Gastrocnemius medialis (tissue), 4 donors: ENCODE measurements around the gene LEKR1. TPM values are rescaled to one million over a fixed set of nuclear protein-coding genes. Genes with fewer than 3 reads are reported as not detected.

ENCODE experiments used
- ATAC-seq, 2 donors: fragments of 150-250 bp; one replicate each; pipeline ENCODE4 v1.9.1; 2016
- DNase-seq, 2 donors: peaks; one replicate each; pipeline ENCODE4 v3.0.0-alpha.2; 2019
- H3K27ac ChIP-seq, 4 donors: fragments of 200-600 bp; sonication (generic); 1 replicate in 1 of 4; 2 replicates in 3 of 4; pipeline ENCODE4 v1.5.1; 2016 to 2018; ENCODE audit warnings: mild to moderate bottlenecking in 2 of 4, moderate library complexity in 1 of 4
- H3K27me3 ChIP-seq, 3 donors: fragments of 200-600 bp; sonication (generic) in 2 of 3; 1 replicate in 1 of 3; 2 replicates in 2 of 3; pipeline versions ENCODE4 v1.5.1 to v1.6.0; 2016 to 2019; ENCODE audit warnings: mild to moderate bottlenecking in 1 of 3, moderate library complexity in 1 of 3
- H3K36me3 ChIP-seq, 2 donors: fragments of 200-600 bp; sonication (generic) in 1 of 2; one replicate each; pipeline ENCODE4 v1.5.1; 2017 to 2018
- H3K4me1 ChIP-seq, 2 donors: fragments of 200-600 bp; sonication (generic) in 1 of 2; one replicate each; pipeline ENCODE4 v1.5.1; 2016 to 2017; ENCODE audit warnings: mild to moderate bottlenecking in 2 of 2
- H3K4me3 ChIP-seq, 4 donors: fragments of 200-600 bp; sonication (generic) in 3 of 4; 1 replicate in 1 of 4; 2 replicates in 3 of 4; pipeline ENCODE4 v1.5.1; 2016 to 2019; ENCODE audit warnings: mild to moderate bottlenecking in 2 of 4
- H3K9me3 ChIP-seq, 3 donors: fragments of 200-600 bp; sonication (generic) in 2 of 3; 1 replicate in 1 of 3; 2 replicates in 2 of 3; pipeline ENCODE4 v1.5.1; 2016 to 2019
- CTCF ChIP-seq, 5 experiments: fragments of 450-650 bp in 3 of 5; fragments of 200-600 bp in 2 of 5; sonication (generic) in 2 of 5; IDR thresholded peaks in 4 of 5; conservative IDR thresholded peaks in 1 of 5; 1 replicate in 4 of 5; 2 replicates in 1 of 5; pipeline ENCODE4 v1.5.1; 2016 to 2019; ENCODE audit warnings: antibody characterized with exemption in 5 of 5, mild to moderate bottlenecking in 3 of 5, moderate library complexity in 3 of 5
- POLR2A ChIP-seq, 2 donors: fragments of 450-650 bp; IDR thresholded peaks; one replicate each; pipeline ENCODE4 v1.6.1; 2017; ENCODE audit warnings: antibody characterized with exemption in 2 of 2, mild to moderate bottlenecking in 2 of 2, moderate library complexity in 2 of 2
- in situ Hi-C, 4 donors: fragments of 200-750 bp; cut with MboI; loops; one replicate each; pipeline versions ENCODE4 v1.15.0 to v1.8.0; 2017; ENCODE audit warnings: low sequenced_read_pairs in 4 of 4
- intact Hi-C: fragments of 100-400 bp; cut with DNase I; formaldehyde crosslinking; loops from one replicate; pipeline ENCODE4 v1.15.1; 2023; ENCODE audit warnings: low total_unique reads
- total RNA-seq, 4 donors: library from RNA; depleted of rRNA; stranded (reverse); fragments of >200 nt; gene quantifications; one replicate each; pipeline versions ENCODE4 v1.1.0 to v1.2.3, GENCODE V29; 2016

The LEKR1 gene
- total RNA-seq, 4 donors from 2014 or later, result 0.20 to 0.56 TPM; not detected in 2

DNA sequence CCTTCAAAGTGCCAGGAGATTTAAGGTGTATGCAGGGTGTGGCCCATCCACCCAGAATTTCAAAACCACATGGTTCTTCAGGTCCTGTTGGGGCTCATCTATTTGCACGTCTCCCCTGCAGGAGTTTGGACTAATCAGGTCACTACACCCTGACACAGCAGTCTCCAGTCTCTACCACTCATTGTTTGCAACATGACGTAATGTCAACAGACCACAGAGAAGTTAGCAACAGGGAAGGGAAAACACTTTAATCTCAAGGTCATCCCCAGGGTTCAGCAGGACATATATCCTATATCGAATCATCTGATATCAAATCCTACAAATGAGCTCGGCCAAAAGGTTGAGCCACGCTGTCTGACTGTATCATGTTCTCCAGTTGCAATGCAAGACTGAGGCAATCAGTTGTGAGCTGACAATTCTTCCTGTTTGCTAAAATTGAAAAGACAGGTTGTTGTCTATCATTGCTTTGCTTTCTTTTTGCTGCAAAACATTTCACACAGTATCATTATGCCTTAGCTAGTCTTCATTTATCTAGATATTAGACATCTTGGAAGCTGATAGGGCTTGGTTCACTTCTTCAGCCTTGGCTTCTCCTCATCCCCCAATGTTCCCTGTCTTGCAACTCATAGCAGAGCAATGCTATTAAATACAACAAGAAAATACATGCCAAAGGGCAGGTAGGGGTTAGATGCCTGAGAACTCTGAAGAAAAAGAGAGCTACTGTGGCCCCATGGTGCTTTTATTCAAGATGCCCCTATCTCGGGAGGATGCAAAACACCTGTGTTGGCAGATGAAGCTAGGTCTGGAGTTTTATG is 13.4 kb upstream of the LEKR1 start:
- no peak for TF ChIP-seq POLR2A (IDR thresholded peaks at IDR 0.05)
- TF ChIP-seq CTCF (IDR thresholded peaks at IDR 0.05 in 4 of 5, conservative IDR thresholded peaks at IDR 0.05 in 1 of 5), result no peak
- peaks cover 22 to 26% of the 10 kb centered on the region in 2 donors for H3K4me1 ChIP-seq
- ATAC-seq, result peak; percentile 12 to 32
- intact Hi-C loops, result no loop called here
- no peaks in the 10 kb centered on the region for H3K9me3 ChIP-seq
- no peaks in the 10 kb centered on the region for H3K27me3 ChIP-seq
- no peak overlapping the region for H3K4me3 ChIP-seq
- H3K27ac ChIP-seq, result peak overlapping the region; percentile 38 to 90 (median 56)
- in situ Hi-C loops, result loop anchor here in 2 of 4 donors (10.0 to 25.0 kb wide), 3 partner anchors 138 to 275 kb away; partner anchors contain the start of genes SSR3 (in 1 of the 2) and TIPARP (in 1 of the 2)
- DNase-seq, result peak in 1 of 2 donors; percentile 21
- no peaks in the 10 kb centered on the region for H3K36me3 ChIP-seq

- DNase-seq, result no peak
- no peak for TF ChIP-seq CTCF (IDR thresholded peaks at IDR 0.05 in 4 of 5, conservative IDR thresholded peaks at IDR 0.05 in 1 of 5)
- no peaks in the 10 kb centered on the region for H3K27me3 ChIP-seq
- no peak overlapping the region for H3K4me3 ChIP-seq
- intact Hi-C loops (no loop called here), in situ Hi-C loops (loop anchor here in 2 of 4 donors (10.0 to 25.0 kb wide), 3 partner anchors 139 to 277 kb away; partner anchors contain the start of genes SSR3 (in 1 of the 2) and TIPARP (in 1 of the 2))
- peaks cover 29 to 33% of the 10 kb centered on the region in 2 donors for H3K4me1 ChIP-seq
- no peaks in the 10 kb centered on the region for H3K36me3 ChIP-seq
- no peak for ATAC-seq
- H3K9me3 ChIP-seq, result no peaks in the 10 kb centered on the region
- H3K27ac ChIP-seq, result peak overlapping the region in 2 of 4 donors; percentile 29 to 90
These were observed 11.9 kb upstream of the LEKR1 start for GRCh38 chr3:156814295-156814694.

GRCh38 chr3:156816091-156816793 is 9.9 kb upstream of the LEKR1 start:
- intact Hi-C loops (loop anchor here (2.0 to 5.0 kb wide), 5 partner anchors 141 to 361 kb away; partner anchors contain the start of genes SSR3 and TIPARP), in situ Hi-C loops (loop anchor here in 2 of 4 donors (10.0 to 25.0 kb wide), 3 partner anchors 141 to 279 kb away; partner anchors contain the start of genes SSR3 (in 1 of the 2) and TIPARP (in 1 of the 2))
- H3K4me1 ChIP-seq, result peaks cover 29 to 32% of the 10 kb centered on the region in 2 donors
- DNase-seq (peak; percentile 13 to 20), ATAC-seq (peak; percentile 30 to 45)
- no peaks in the 10 kb centered on the region for H3K9me3 ChIP-seq
- H3K27ac ChIP-seq, result peak overlapping the region; percentile 84 to 90 (median 88)
- no peaks in the 10 kb centered on the region for H3K27me3 ChIP-seq
- TF ChIP-seq CTCF (IDR thresholded peaks at IDR 0.05 in 4 of 5, conservative IDR thresholded peaks at IDR 0.05 in 1 of 5), result peak in 2 of 5 experiments; percentile 10 to 16
- TF ChIP-seq POLR2A (IDR thresholded peaks at IDR 0.05), result no peak
- H3K36me3 ChIP-seq, result no peaks in the 10 kb centered on the region
- H3K4me3 ChIP-seq, result peak overlapping the region; percentile 63 to 98 (median 68)

- peak overlapping the region; percentile 84 to 90 (median 88) for H3K27ac ChIP-seq
- in situ Hi-C loops (loop anchor here in 2 of 4 donors (10.0 to 25.0 kb wide), 3 partner anchors 142 to 280 kb away; partner anchors contain the start of genes SSR3 (in 1 of the 2) and TIPARP (in 1 of the 2)), intact Hi-C loops (loop anchor here (2.0 to 5.0 kb wide), 5 partner anchors 142 to 360 kb away; partner anchors contain the start of genes SSR3 and TIPARP)
These were observed 9.1 kb upstream of the LEKR1 start for GRCh38 chr3:156816794-156817645.

More at GRCh38 chr3:156816794-156817645, 9.1 kb upstream of the LEKR1 start:
- no peaks in the 10 kb centered on the region for H3K36me3 ChIP-seq
- H3K9me3 ChIP-seq, result no peaks in the 10 kb centered on the region
- H3K27me3 ChIP-seq, result no peaks in the 10 kb centered on the region
- H3K4me1 ChIP-seq, result peaks cover 21 to 24% of the 10 kb centered on the region in 2 donors
- ATAC-seq, result peak; percentile 81 to 85
- H3K4me3 ChIP-seq, result peak overlapping the region; percentile 63 to 98 (median 68)
- peak; percentile 83 to 87 for DNase-seq
- TF ChIP-seq CTCF (IDR thresholded peaks at IDR 0.05 in 4 of 5, conservative IDR thresholded peaks at IDR 0.05 in 1 of 5) (peak in 2 of 5 experiments; percentile 6 to 16), POLR2A (IDR thresholded peaks at IDR 0.05) (peak; percentile 65 to 73)
